HFFc6 (cell line): ENCODE measurements around the gene SORCS3. TPM values are rescaled to one million over a fixed set of nuclear protein-coding genes. Genes with fewer than 3 reads are reported as not detected.

Experiments used
- DNase-seq: peaks from one replicate; pipeline ENCODE4 v3.0.0-alpha.2; 2018
- H3K27ac Mint-ChIP-seq: 2 replicates; pipeline ENCODE4 v1.8.0; 2020; ENCODE audit warnings: mild to moderate bottlenecking, mixed read lengths
- H3K27me3 Mint-ChIP-seq: 2 replicates; pipeline ENCODE4 v1.8.0; 2021; ENCODE audit warnings: mild to moderate bottlenecking, moderate library complexity, mixed read lengths; ENCODE audit not compliant: insufficient read depth
- H3K36me3 Mint-ChIP-seq: 2 replicates; pipeline ENCODE4 v1.8.0; 2021; ENCODE audit warnings: low read depth, mixed read lengths
- H3K4me1 Mint-ChIP-seq: 2 replicates; pipeline ENCODE4 v1.8.0; 2020; ENCODE audit warnings: low read depth, mixed read lengths
- H3K4me3 Mint-ChIP-seq: 2 replicates; pipeline ENCODE4 v1.8.0; 2020; ENCODE audit warnings: mild to moderate bottlenecking, moderate library complexity, mixed read lengths
- H3K9me3 Mint-ChIP-seq: 2 replicates; pipeline ENCODE4 v1.8.0; 2020; ENCODE audit warnings: mild to moderate bottlenecking, mixed read lengths
- total RNA-seq, 6 experiments: library from RNA; stranded (reverse); fragmentation: NEBNext Ultra II Directional; extraction: Animal tissue kit (Norgen Biotek cat#: 25700); gene quantifications; 2 replicates in 1 of 6; 3 replicates in 5 of 6; pipeline ENCODE4 v1.2.3, GENCODE V29; 2021
- TF ChIP-seq, protein P1 (sequence below): fragments of 200-600 bp; sonication (generic); IDR thresholded peaks from 2 replicates; pipeline ENCODE4 v1.5.0; 2021; ENCODE audit warnings: antibody characterized with exemption, mild to moderate bottlenecking

Gene SORCS3
- total RNA-seq, 6 experiments from 2014 or later, result not detected

DNA sequence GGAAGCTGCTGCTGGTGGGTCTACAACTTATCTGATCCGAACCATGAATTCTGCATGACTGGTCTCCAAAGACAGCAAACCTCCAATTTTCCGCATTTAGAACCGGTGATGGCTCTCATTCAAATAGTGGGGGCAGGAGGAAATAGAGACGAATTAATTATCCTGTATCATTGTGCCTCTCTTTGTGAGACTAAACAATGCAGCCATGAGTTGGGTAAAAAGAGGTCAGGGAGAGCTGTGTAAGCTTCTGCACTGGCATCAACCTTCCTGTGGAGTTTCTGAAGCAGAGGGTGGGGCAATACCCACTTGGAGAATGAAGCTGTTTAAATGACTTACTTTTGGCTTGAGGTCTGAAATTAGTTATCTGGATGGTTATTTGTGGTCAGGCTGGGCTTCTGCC is 266.4 kb downstream of the SORCS3 start:
- H3K36me3 Mint-ChIP-seq, result peaks cover 6% of the 10 kb centered on the region; the same call in 1 of the 2 replicates
- no peak overlapping the region for H3K4me3 Mint-ChIP-seq
- TF ChIP-seq, protein P1, sequence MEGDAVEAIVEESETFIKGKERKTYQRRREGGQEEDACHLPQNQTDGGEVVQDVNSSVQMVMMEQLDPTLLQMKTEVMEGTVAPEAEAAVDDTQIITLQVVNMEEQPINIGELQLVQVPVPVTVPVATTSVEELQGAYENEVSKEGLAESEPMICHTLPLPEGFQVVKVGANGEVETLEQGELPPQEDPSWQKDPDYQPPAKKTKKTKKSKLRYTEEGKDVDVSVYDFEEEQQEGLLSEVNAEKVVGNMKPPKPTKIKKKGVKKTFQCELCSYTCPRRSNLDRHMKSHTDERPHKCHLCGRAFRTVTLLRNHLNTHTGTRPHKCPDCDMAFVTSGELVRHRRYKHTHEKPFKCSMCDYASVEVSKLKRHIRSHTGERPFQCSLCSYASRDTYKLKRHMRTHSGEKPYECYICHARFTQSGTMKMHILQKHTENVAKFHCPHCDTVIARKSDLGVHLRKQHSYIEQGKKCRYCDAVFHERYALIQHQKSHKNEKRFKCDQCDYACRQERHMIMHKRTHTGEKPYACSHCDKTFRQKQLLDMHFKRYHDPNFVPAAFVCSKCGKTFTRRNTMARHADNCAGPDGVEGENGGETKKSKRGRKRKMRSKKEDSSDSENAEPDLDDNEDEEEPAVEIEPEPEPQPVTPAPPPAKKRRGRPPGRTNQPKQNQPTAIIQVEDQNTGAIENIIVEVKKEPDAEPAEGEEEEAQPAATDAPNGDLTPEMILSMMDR, result no peak
- H3K27me3 Mint-ChIP-seq, result no peaks in the 10 kb centered on the region; the same call in 1 of the 2 replicates
- DNase-seq, result no peak
- H3K4me1 Mint-ChIP-seq, result no peaks in the 10 kb centered on the region
- H3K27ac Mint-ChIP-seq, result no peak overlapping the region
- H3K9me3 Mint-ChIP-seq, result peaks cover 38% of the 10 kb centered on the region

GRCh38 chr10:104908581-104908980 is 267.5 kb downstream of the SORCS3 start:
- TF ChIP-seq, protein P1, result no peak
- Mint-ChIP-seq H3K9me3 (peaks cover 42% of the 10 kb centered on the region), H3K4me1 (no peaks in the 10 kb centered on the region), H3K27me3 (no peaks in the 10 kb centered on the region), H3K36me3 (peaks cover 10% of the 10 kb centered on the region; the same call in 1 of the 2 replicates), H3K4me3 (no peak overlapping the region), H3K27ac (no peak overlapping the region)
- DNase-seq, result no peak

GRCh38 chr10:104910712-104911111 is 269.6 kb downstream of the SORCS3 start:
- no peak for DNase-seq
- Mint-ChIP-seq H3K27ac (no peak overlapping the region), H3K9me3 (peaks cover 56% of the 10 kb centered on the region), H3K4me1 (no peaks in the 10 kb centered on the region), H3K36me3 (peaks cover 5% of the 10 kb centered on the region; the same call in 1 of the 2 replicates), H3K27me3 (no peaks in the 10 kb centered on the region), H3K4me3 (no peak overlapping the region)
- TF ChIP-seq, protein P1, result no peak

GRCh38 chr10:104913390-104913789 is 272.3 kb downstream of the SORCS3 start:
- TF ChIP-seq, protein P1, result no peak
- Mint-ChIP-seq H3K4me3 (no peak overlapping the region), H3K9me3 (peaks cover 60% of the 10 kb centered on the region), H3K27ac (no peak overlapping the region), H3K27me3 (no peaks in the 10 kb centered on the region), H3K36me3 (peaks cover 5% of the 10 kb centered on the region; the same call in 1 of the 2 replicates), H3K4me1 (no peaks in the 10 kb centered on the region)
- no peak for DNase-seq

DNA sequence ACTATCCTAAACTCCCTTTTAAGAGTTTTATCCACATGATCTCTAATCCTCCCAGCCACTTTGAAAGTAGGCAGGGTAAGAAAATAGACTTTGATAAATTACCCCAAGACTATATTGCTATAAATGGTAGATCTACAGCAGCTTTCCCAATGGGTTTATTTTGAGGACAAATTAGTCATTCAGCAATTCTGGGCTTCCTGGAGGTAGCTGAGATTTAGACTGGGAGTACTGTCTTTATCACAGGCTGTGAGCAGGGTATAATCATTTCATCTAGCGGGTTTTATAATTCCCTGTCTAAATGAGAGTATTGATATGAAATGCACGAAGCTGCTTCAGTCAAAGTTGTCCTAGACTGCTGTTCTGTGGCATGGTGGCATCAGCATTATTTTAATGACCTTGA is 279.4 kb downstream of the SORCS3 start:
- Mint-ChIP-seq H3K4me1 (no peaks in the 10 kb centered on the region), H3K36me3 (no peaks in the 10 kb centered on the region), H3K27ac (no peak overlapping the region), H3K27me3 (no peaks in the 10 kb centered on the region; the same call in 1 of the 2 replicates), H3K9me3 (peaks cover 12% of the 10 kb centered on the region; the same call in 1 of the 2 replicates), H3K4me3 (no peak overlapping the region)
- TF ChIP-seq, protein P1, result no peak
- no peak for DNase-seq

DNA sequence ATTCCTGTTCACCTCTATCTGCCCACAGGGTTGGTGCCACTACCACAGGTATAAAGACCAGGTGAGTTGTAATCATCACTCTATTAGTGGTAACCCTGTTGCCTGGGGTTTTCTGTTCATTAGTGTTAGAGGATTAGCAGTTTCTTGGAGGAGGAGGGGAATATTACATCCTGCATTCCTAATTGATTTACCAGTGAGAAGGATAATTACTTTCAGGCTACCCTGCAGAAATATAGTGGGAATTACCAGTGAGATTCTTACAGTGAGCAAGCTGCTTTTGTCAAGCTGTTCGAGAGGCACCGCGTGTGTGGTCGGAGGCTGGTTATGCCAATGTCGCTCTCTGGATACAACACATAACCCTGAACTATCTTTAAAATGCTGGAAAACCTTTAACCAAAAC is 280.7 kb downstream of the SORCS3 start:
- no peak for DNase-seq
- no peaks in the 10 kb centered on the region; the same call in 1 of the 2 replicates for H3K27me3 Mint-ChIP-seq
- H3K4me3 Mint-ChIP-seq, result no peak overlapping the region
- no peaks in the 10 kb centered on the region for H3K36me3 Mint-ChIP-seq
- H3K27ac Mint-ChIP-seq, result no peak overlapping the region
- H3K9me3 Mint-ChIP-seq, result peaks cover 10% of the 10 kb centered on the region; the same call in 1 of the 2 replicates
- no peaks in the 10 kb centered on the region for H3K4me1 Mint-ChIP-seq
- TF ChIP-seq, protein P1, result no peak
